Fibroblast of lung (primary cell): ENCODE results near the gene XCL2. TPM values are rescaled to one million over a fixed set of nuclear protein-coding genes. Genes with fewer than 3 reads are reported as not detected.
A peak's percentile ranks its signal among the peaks of the same experiment; 100 is the strongest.

ENCODE experiments used
- DNase-seq, 2 donors: peaks; one replicate each; pipeline versions ENCODE4 v3.0.0 to v3.0.0-alpha.2; 2010; ENCODE audit warnings: low read depth in 2 of 2
- H2AFZ ChIP-seq: 2 replicates; pipeline ENCODE4 v1.5.1; 2012; ENCODE audit warnings: low read length, control low read depth, inconsistent platforms
- H3K27ac ChIP-seq: 2 replicates; pipeline ENCODE4 v1.5.1; 2011; ENCODE audit warnings: low read length, control low read depth; ENCODE audit not compliant: insufficient read depth
- H3K27me3 ChIP-seq: 2 replicates; pipeline ENCODE4 v1.5.1; 2011; ENCODE audit warnings: mild to moderate bottlenecking, low read length; ENCODE audit not compliant: control insufficient read depth, insufficient read depth
- H3K36me3 ChIP-seq: 2 replicates; pipeline ENCODE4 v1.5.1; 2011; ENCODE audit warnings: low read length; ENCODE audit not compliant: control insufficient read depth, insufficient read depth
- H3K4me1 ChIP-seq: 2 replicates; pipeline ENCODE4 v1.5.1; 2011; ENCODE audit warnings: low read length; ENCODE audit not compliant: control insufficient read depth, insufficient read depth; ENCODE audit errors: extremely low read depth
- H3K4me2 ChIP-seq: 2 replicates; pipeline ENCODE4 v1.5.1; 2011; ENCODE audit warnings: low read length, control low read depth; ENCODE audit not compliant: insufficient read depth; ENCODE audit errors: extremely low read depth
- H3K4me3 ChIP-seq, 4 experiments: fragments of 200-600 bp in 1 of 4; sonication (generic) in 1 of 4; replicated peaks in 1 of 4; 2 replicates each; pipeline ENCODE4 v1.5.1; 2011 to 2016; ENCODE audit warnings: low read length in 4 of 4, low read depth in 3 of 4, mild to moderate bottlenecking in 3 of 4, control low read depth in 2 of 4, inconsistent platforms in 1 of 4, mixed read lengths in 1 of 4; ENCODE audit not compliant: insufficient read depth in 1 of 4; ENCODE audit errors: control extremely low read depth in 1 of 4
- H3K79me2 ChIP-seq: 2 replicates; pipeline ENCODE4 v1.5.1; 2012; ENCODE audit warnings: mild to moderate bottlenecking, low read length, inconsistent platforms; ENCODE audit not compliant: control insufficient read depth, insufficient read depth
- H3K9ac ChIP-seq: 2 replicates; pipeline ENCODE4 v1.5.1; 2011; ENCODE audit warnings: mild to moderate bottlenecking, low read length, control low read depth; ENCODE audit not compliant: insufficient read depth
- H3K9me3 ChIP-seq: 2 replicates; pipeline ENCODE4 v1.5.1; 2012; ENCODE audit warnings: low read depth, low read length; ENCODE audit not compliant: control insufficient read depth, insufficient read depth
- H4K20me1 ChIP-seq: 2 replicates; pipeline ENCODE4 v1.5.1; 2011; ENCODE audit warnings: low read length; ENCODE audit not compliant: control insufficient read depth, insufficient read depth; ENCODE audit errors: extremely low read depth
- CTCF ChIP-seq, 2 donors: IDR thresholded peaks in 1 of 2; conservative IDR thresholded peaks in 1 of 2; 1 replicate in 1 of 2; 2 replicates in 1 of 2; pipeline ENCODE4 v1.5.1; 2011 to 2012; ENCODE audit warnings: low read length in 2 of 2, control low read depth in 1 of 2, inconsistent platforms in 1 of 2, low read depth in 1 of 2, mild to moderate bottlenecking in 1 of 2
- EZH2 ChIP-seq: IDR thresholded peaks from 2 replicates; pipeline ENCODE4 v1.5.1; 2012; ENCODE audit warnings: low read length, control low read depth, mild to moderate bottlenecking; ENCODE audit errors: missing control alignments
- polyA plus RNA-seq, 2 donors: library from polyadenylated mRNA; depleted of rRNA in 1 of 2; stranded (reverse) in 1 of 2; unstranded in 1 of 2; fragments of >200 nt; gene quantifications; 2 replicates each; pipeline ENCODE4 v1.2.1, GENCODE V29; 2011 to 2012; ENCODE audit warnings: missing spikeins in 1 of 2
- total RNA-seq: library from RNA; depleted of rRNA; stranded (reverse); fragments of >200 nt; gene quantifications from 2 replicates; pipeline ENCODE4 v1.2.1, GENCODE V29; 2014

XCL2 gene
- total and polyA plus RNA-seq, 2 donors (not counting 1 experiment from before 2014, with no cell fraction given), result not detected

- no peak for DNase-seq
- no peaks in the 10 kb centered on the region for H3K79me2 ChIP-seq
- H3K27ac ChIP-seq, result no peak overlapping the region
- H2AFZ ChIP-seq, result no peak overlapping the region
- H4K20me1 ChIP-seq, result no peaks in the 10 kb centered on the region
- no peaks in the 10 kb centered on the region for H3K27me3 ChIP-seq
- H3K9ac ChIP-seq, result no peak overlapping the region
- H3K9me3 ChIP-seq, result no peaks in the 10 kb centered on the region
- H3K36me3 ChIP-seq, result no peaks in the 10 kb centered on the region
- no peak overlapping the region for H3K4me2 ChIP-seq
- H3K4me3 ChIP-seq, result no peak overlapping the region
- no peaks in the 10 kb centered on the region for H3K4me1 ChIP-seq
- TF ChIP-seq EZH2 (no peak), CTCF (conservative IDR thresholded peaks at IDR 0.05 in 1 of 2, IDR thresholded peaks at IDR 0.05 in 1 of 2; ENCODE audit: low read depth in 1 of 2, low read length in 2 of 2) (no peak)
Measured at GRCh38 chr1:168589167-168589566, 45.4 kb upstream of the XCL2 start.

GRCh38 chr1:168585937-168586336, 42.1 kb upstream of the XCL2 start:
- TF ChIP-seq CTCF (conservative IDR thresholded peaks at IDR 0.05 in 1 of 2, IDR thresholded peaks at IDR 0.05 in 1 of 2; ENCODE audit: low read depth in 1 of 2, low read length in 2 of 2) (no peak), EZH2 (no peak)
- Histone ChIP-seq H2AFZ (no peak overlapping the region), H3K79me2 (no peaks in the 10 kb centered on the region), H3K27ac (no peak overlapping the region), H3K4me2 (no peak overlapping the region), H3K36me3 (no peaks in the 10 kb centered on the region), H3K9me3 (no peaks in the 10 kb centered on the region), H3K4me1 (peaks cover 2% of the 10 kb centered on the region), H4K20me1 (no peaks in the 10 kb centered on the region), H3K27me3 (no peaks in the 10 kb centered on the region), H3K9ac (no peak overlapping the region), H3K4me3 (no peak overlapping the region)
- DNase-seq, result no peak

GRCh38 chr1:168585191-168585590, 41.4 kb upstream of the XCL2 start:
- Histone ChIP-seq H3K36me3 (no peaks in the 10 kb centered on the region), H3K27me3 (no peaks in the 10 kb centered on the region), H3K4me2 (no peak overlapping the region), H3K27ac (no peak overlapping the region), H2AFZ (no peak overlapping the region), H3K9me3 (no peaks in the 10 kb centered on the region), H3K79me2 (no peaks in the 10 kb centered on the region), H3K9ac (no peak overlapping the region), H3K4me3 (no peak overlapping the region), H3K4me1 (peaks cover 2% of the 10 kb centered on the region), H4K20me1 (no peaks in the 10 kb centered on the region)
- DNase-seq, result peak in 1 of 2 donors; percentile 65
- TF ChIP-seq EZH2 (no peak), CTCF (conservative IDR thresholded peaks at IDR 0.05 in 1 of 2, IDR thresholded peaks at IDR 0.05 in 1 of 2; ENCODE audit: low read depth in 1 of 2, low read length in 2 of 2) (no peak)
